HepG2 (cell line): Measurements from ENCODE around the gene ADARB2.

Experiments used
- GPBP1L1 ChIP-seq: sonication (generic); formaldehyde crosslinking; IDR thresholded peaks from 2 replicates; pipeline ENCODE4 v1.5.0; 2020; ENCODE audit warnings: mild to moderate bottlenecking, missing genetic modification reagents
- POLR2A ChIP-seq, 2 experiments: IDR thresholded peaks; 2 replicates each; pipeline ENCODE4 v1.6.1; 2011; ENCODE audit warnings: low read depth in 2 of 2, low read length in 2 of 2, mild to moderate bottlenecking in 1 of 2, moderate library complexity in 1 of 2; ENCODE audit not compliant: insufficient read depth in 1 of 2
- RAD21 ChIP-seq: fragments of 450-650 bp; formaldehyde crosslinking; IDR thresholded peaks from 2 replicates; pipeline ENCODE4 v1.5.0; 2020; ENCODE audit warnings: mild to moderate bottlenecking
- THAP8 ChIP-seq: sonication (generic); formaldehyde crosslinking; IDR thresholded peaks from 2 replicates; pipeline ENCODE4 v1.5.1; 2020; ENCODE audit warnings: missing genetic modification reagents, mild to moderate bottlenecking, borderline replicate concordance
- U2AF2 ChIP-seq: fragments of 200-400 bp; formaldehyde crosslinking; IDR thresholded peaks from 2 replicates; pipeline ENCODE4 v1.6.1; 2017; ENCODE audit warnings: low read depth, mild to moderate bottlenecking, low read length
- TF ChIP-seq, protein P1 (sequence below): sonication (generic); formaldehyde crosslinking; IDR thresholded peaks from 2 replicates; pipeline ENCODE4 v1.5.0; 2020; ENCODE audit warnings: mild to moderate bottlenecking, missing genetic modification reagents, moderate library complexity

- TF ChIP-seq POLR2A (IDR thresholded peaks at IDR 0.05; ENCODE audit: insufficient read depth in 1 of 2, low read depth in 2 of 2, low read length in 2 of 2) = no peak
- no peak for TF ChIP-seq GPBP1L1 (CRISPR knock-in tag)
- TF ChIP-seq, protein P1, sequence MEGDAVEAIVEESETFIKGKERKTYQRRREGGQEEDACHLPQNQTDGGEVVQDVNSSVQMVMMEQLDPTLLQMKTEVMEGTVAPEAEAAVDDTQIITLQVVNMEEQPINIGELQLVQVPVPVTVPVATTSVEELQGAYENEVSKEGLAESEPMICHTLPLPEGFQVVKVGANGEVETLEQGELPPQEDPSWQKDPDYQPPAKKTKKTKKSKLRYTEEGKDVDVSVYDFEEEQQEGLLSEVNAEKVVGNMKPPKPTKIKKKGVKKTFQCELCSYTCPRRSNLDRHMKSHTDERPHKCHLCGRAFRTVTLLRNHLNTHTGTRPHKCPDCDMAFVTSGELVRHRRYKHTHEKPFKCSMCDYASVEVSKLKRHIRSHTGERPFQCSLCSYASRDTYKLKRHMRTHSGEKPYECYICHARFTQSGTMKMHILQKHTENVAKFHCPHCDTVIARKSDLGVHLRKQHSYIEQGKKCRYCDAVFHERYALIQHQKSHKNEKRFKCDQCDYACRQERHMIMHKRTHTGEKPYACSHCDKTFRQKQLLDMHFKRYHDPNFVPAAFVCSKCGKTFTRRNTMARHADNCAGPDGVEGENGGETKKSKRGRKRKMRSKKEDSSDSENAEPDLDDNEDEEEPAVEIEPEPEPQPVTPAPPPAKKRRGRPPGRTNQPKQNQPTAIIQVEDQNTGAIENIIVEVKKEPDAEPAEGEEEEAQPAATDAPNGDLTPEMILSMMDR (CRISPR knock-in tag) = no peak
- no peak for TF ChIP-seq RAD21 (CRISPR knock-in tag)
- TF ChIP-seq THAP8 (CRISPR knock-in tag) = no peak
- TF ChIP-seq U2AF2 = no peak
These were observed 205.3 kb downstream of the ADARB2 start for GRCh38 chr10:1531883-1532597.
